G401.6 (cell line): ENCODE data around the gene TTLL10.

Experiments used
- FAIRE-seq: peaks from 2 replicates; lab custom pipeline; 2012; peaks lifted over from hg19 to GRCh38; lab: Jason Lieb, UNC

TTLL10 gene

DNA sequence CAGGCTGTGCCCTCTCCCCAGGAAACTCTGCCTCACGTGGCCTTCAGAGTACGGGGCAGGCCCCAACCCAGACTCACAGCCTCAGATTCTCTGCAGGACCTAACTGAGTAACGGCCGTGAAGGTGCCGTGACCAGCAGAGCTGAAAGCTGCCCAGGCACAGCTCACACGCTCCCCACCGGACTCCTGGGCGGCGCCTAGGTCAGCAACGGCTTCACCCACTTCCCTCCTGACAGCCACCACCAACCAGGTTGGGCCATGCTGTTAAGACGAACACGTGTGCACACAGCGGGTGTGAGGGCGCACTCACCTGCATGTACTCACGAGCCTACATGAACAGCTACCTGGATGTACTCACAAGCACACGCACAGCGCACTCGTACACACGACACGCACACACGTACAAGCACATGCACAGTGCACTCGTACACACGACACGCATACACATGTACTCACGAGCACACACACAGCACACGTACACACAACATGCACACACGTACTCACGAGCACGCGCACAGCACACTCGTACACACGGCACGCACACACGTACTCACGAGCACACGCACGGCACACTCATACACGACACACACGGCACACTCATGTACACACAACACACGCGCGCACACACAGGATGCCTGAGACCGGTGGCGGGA, 49.0 kb downstream of the TTLL10 start:
- no peak for FAIRE-seq

DNA sequence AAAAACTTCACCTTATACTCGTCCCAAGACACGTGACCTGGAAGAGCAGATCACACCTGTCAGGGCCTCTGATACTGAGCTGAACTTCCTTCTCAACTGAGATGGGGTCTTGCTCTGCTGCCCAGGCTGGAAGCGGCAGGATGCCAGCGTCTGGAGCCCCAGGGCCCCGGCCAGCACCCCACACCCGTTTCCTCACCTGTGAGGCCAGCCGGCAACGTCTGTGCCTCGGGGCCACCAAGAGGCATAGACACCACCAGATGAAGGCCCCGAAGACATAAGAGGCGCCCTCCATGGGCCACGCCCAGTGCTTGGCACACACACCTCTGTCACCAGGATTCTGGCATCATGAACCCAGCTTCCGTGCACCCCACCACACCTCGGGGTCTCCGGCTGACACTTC, 49.6 kb downstream of the TTLL10 start:
- FAIRE-seq: no peak

DNA sequence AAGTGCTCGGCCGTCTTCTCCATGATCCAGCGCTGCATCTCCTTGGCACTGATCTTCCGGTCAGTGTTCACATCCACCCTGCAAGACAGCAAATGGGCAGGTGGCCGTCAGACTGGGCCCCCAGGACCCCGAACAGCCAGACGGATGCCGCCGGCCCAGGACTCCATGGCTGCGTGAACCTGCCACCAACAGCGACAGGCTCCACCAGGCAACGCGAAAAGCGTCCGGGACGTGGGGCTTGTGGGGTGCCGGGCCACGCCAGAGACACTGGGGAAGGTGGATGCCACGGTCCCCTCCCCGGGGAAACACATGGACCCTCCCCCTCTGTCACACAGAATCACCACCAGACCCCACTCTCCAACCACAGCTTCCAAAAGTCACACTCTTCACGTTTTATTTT, 50.2 kb downstream of the TTLL10 start:
- FAIRE-seq: no peak

DNA sequence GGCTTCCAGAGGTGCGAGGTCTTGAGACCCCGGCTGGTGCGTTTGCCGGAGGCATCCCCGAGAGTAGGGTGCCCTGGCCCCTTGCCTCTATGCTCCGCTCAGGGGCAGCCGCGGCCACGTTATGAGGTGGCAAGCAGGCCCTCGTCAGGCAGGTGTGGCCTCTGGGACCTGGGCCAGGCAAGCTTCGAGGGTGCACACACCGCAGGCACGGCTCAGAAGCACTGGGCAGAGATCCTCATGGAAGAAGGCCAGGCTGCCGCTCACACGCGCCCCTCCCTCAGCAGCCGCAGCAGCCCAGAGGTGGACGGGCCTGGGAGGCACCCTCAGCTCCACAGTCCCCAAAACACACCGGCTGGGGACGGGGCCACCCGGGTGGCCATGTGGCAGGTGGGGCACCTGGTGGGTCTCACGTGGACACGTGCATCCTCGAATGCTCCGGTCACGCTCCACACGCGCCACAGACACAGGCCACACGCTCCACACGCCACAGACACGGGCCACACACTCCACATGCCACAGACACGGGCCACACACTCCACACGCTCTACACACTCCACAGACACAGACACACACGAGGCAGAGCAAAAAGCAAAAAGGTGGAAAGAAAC, 51.7 kb downstream of the TTLL10 start:
- FAIRE-seq: no peak

DNA sequence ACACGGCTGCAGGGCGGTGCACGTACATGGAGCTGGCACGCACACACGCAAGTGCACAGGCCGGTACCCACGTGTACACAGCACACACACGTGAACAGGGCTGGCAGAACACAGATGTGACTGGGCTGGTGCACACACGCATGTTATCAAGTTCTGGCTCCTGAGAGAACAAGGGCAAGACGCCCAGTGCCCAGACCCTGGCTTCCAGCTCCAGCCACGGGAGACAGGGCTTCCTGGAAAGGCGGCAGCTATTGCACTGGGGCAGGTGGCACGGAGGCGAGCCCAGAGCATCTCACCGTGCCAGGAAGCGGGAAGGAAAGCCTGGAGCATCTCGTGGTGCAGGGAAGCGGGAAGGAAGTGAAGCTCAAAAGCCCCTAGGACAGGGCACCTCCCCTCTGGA, 52.2 kb downstream of the TTLL10 start:
- FAIRE-seq: no peak

DNA sequence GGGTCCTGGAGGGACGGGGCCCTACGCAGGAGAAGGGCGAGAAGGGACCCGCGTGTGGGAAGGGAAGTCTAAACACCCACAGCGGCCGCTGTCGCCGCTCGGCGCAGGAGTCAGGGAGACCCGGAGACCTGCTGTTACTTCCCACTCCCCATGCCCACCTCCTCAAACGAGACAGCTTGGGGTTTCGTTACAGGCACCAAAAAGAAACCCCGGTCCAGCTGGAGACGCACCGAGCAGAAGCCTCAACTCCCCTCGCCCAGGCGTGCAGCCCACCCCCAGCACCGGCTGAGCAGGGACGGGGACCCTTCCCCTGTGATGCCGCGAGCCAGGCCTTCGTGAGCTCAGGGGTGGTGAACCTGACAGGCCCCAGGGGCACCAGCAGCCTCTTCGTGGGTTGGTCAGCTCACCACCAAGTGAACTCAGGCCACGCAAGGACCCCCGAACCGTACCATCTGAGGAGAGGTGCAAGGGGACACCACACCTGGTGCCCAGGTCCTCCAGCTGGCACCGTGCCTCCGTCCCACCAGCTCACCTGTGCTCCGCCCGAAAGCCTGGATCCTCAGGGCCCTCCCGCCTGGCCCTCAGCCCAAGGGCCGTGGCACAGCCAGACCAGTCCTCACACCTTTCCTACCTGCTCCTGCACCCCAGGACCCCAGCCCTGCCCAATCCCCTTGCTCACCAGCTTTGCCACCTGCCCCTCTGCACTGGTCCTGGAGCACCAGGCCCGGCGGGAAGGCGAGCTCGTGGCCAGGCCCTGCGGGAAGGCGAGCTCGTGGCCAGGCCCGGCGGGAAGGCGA, 53.1 kb downstream of the TTLL10 start:
- no peak for FAIRE-seq

DNA sequence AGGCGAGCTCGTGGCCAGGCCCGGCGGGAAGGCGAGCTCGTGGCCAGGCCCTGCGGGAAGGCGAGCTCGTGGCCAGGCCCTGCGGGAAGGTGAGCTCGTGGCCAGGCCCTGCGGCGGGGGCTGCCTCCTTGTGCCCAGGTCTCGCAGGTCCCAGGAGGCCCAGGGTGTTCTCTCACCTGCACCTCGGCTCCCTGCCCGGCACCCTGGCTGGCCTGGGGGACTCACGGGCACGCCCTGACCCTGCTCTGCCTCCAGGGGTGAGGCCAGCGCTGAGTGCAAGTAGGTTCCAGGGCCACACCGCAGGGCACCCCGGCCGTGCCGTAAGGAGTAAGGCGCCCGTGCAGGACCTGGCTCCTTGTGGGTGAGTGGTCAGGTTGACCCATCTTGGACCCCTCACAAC, 53.7 kb downstream of the TTLL10 start:
- no peak for FAIRE-seq

DNA sequence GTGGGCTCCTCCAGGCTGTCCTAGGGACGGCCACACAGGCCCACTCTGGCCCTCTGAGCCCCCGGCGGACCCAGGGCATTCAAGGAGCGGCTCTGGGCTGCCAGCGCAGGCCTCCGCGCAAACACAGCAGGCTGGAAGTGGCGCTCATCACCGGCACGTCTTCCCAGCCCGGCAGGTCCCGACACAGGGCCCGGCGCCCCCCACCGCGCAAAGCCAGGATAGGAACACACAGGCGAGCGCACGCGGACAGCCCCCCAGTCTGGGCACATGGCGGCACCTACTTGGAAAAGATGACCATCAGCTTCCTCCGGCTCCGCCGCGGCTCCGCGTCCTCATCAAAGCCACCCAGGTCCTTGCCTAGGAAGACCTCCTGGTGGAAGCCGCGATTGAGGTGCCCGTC, 54.5 kb downstream of the TTLL10 start:
- no peak for FAIRE-seq

DNA sequence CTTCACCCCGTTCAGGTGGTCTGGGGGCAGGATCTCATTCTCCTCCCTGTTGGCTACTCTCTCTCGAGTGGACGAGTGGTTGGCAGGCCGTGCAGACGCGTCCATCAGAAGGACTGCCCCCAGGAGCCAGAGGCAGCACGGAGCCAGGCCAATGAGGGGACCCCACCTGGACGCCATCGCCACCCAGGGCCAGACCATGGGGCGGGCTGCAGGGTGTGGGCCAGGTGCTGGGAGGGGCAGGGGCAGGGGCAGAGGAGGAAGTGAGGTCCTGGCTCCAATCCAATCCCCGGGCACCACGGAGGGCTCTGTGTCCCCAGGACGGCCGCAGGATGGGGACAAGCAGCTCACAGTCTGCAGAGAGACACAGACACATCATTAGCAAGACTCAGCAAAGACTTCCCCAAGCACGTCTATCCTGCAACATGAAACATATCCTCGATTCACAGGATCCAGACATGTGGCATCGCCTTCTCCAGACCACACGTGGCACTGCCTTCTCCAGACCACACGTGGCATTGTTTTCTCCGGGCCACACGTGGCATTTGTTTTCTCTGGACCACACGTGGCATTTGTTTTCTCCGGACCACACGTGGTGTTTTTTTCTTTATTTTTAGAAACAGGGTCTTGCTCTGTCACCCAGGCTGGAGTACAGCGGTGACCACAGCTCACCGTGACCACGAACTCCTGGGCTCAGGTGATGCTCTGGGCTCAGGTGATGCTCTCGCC, 55.1 kb downstream of the TTLL10 start:
- no peak for FAIRE-seq

DNA sequence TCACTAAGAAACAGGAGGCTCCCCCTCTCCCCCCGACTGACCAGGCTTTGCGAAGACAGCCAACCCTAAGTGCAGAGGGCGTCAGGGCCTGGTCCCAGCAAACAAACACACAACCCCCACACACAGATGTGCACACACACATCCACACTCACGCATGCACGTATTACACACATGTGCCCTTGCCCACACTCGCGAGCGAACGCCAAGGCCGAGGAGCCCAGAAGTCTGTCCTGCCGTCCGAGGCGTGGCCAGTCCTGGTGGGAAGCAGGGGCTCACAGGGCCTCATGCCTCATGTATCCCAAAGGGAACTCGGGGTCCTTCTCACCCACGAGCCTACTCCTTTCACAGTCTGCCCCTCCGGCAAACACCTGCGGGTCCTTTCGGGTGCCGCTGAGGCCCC, 56.1 kb downstream of the TTLL10 start:
- no peak for FAIRE-seq

DNA sequence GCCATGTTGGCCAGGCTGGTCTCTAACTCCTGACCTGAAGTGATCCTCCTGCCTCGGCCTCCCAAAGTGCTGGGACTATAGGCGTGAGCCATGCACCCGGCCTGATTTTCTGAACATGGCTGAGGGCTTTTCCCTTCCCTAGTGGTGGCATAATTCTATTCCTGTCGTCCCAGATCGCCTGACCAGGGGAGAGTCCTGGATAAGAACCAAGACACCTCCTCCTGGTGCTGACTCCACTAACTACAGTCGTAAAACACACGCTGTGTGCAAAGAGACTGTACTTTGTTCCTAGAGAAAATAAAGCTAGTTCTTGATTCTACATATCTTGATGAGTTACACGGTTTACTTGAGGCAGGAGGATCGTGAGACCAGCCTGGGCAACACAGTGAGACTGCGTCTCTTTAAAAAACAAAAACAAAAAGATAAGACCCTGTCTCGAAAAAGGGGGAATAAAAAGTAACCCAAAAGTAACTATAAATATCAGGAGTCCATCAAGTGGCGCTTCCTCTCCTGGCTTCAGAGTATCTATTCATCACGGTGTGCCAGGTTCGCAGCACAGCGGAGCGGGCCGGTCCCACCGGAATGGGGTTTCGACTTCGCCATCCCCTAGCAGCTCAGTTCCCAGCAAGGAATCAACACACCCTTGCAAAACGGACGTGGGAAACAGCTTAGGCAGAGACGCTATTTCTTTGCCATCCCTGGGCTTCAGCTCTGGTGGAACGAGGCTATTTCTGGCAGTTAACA, 57.1 kb downstream of the TTLL10 start:
- FAIRE-seq: no peak

DNA sequence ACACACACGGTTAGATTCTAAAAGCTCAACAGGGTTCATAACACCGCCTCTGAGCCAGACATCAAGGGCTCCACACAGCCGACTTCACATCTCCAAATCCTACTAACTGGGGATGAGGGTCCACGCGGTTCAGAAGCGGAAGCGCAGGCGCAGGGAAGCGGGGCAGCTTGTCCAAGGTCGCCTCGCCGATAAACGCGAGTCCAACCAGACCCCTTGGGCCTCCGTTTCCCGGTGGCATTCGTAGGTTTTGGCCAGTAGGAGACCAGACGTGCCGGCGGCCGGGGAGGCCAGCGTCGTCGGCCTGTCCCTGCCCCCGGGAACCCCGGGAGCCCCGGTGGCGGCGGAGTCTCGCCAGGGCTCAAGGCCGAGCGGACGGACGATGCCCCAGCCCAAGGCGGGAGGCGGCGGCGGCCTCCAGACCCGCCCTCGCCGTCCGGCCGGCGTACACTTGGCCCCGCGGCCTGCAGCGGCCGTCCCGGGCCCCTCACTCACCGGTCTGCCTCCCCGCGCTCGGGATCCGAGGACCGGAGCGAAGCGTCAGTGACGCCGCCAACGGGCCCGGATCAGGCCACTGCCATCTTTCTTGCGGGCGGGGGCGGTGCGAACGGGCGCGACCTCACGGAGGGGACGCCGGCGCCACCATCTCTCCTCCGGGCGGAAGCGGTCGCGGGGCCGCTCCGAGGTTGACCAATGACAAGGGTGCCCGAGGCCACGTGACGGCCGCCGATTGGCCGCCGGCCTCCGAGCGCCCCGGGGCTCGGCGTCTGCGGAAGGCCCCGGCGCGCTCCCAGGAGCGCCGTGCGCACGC, 57.9 kb downstream of the TTLL10 start, which contains the start of gene SDF4:
SDF4 (minus strand) TSS at position 602 of the 808 bp plus-strand sequence. CDS start 3,229 bp downstream, outside the sequence.
- FAIRE-seq: no peak

DNA sequence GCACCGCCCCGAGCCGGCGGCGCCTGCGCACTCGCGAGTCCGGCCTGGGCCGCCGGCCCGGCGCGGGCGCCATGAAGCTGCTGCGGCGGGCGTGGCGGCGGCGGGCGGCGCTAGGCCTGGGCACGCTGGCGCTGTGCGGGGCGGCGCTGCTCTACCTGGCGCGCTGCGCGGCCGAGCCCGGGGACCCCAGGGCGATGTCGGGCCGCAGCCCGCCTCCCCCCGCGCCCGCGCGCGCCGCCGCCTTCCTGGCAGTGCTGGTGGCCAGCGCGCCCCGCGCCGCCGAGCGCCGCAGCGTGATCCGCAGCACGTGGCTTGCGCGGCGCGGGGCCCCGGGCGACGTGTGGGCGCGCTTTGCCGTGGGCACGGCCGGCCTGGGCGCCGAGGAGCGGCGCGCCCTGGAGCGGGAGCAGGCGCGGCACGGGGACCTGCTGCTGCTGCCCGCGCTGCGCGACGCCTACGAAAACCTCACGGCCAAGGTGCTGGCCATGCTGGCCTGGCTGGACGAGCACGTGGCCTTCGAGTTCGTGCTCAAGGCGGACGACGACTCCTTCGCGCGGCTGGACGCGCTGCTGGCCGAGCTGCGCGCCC, 58.6 kb downstream of the TTLL10 start, which contains the start of gene B3GALT6:
B3GALT6 (plus strand) TSS at position 30 of the 588 bp plus-strand sequence; CDS start at position 72, 42 bp downstream.
- no peak for FAIRE-seq

DNA sequence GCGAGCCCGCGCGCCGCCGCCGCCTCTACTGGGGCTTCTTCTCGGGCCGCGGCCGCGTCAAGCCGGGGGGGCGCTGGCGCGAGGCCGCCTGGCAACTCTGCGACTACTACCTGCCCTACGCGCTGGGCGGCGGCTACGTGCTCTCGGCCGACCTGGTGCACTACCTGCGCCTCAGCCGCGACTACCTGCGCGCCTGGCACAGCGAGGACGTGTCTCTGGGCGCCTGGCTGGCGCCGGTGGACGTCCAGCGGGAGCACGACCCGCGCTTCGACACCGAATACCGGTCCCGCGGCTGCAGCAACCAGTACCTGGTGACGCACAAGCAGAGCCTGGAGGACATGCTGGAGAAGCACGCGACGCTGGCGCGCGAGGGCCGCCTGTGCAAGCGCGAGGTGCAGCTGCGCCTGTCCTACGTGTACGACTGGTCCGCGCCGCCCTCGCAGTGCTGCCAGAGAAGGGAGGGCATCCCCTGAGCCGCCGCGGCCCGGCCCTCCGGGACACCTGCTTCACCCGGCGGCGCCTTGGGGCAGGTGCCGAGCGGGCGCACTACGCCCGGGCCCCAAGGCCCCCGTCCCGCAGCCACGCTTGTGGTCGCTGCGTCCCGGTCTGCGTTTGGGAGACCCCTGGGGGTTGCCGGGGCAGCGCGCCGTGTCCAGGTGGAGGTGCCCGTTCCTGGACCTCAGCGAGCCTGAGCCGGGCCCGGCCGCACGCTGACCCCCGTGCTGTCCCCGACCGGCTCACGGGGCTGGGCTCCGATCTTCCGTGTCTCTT, 59.3 kb downstream of the TTLL10 start:
- FAIRE-seq: no peak

DNA sequence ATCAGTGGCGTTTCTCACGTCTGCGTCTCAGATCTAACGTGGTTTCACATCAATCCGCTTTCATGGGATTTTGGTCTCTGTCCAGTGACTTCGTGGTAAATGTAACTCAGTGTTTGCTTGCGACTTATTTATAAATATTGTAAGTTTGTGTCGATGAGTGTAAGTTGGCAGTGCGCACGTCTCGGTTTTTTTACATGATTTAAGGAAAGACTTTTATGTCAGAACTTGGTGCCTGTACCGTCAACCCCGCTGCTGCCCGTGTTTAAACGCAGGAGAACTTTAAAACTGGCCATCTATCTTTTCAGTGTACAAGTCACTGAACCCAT, 59.9 kb downstream of the TTLL10 start:
- no peak for FAIRE-seq

DNA sequence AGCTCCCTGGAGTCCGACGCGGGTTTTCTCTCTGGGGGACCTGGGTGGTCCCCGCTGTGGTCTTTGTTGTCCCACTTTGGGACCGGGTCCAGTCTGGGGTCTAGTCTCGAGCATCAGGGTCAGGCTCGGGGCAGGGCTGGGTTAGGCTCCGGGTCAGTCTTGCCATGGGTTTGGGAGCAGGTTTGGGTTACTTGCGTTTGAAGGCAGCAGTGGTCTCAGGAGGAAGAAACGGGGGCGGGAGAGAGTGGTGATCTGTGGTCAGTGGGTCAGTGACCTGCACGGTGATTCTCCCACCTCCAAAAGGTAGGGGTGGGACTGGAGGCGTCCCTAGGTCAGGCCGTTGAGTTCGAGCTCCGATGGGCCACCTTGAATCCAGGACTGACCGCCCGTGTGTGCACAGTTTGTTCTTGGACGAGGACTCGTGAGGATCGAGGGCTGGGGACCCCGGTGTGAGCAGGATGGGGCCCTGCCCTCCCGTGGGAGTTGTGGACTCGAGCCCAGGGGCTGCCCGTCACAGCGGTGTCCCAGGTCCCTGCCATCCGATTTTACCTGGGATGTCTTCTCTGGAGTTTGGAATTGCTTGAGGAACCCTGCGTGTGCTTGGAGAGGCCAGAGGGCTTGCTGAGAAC, 60.6 kb downstream of the TTLL10 start:
- no peak for FAIRE-seq

DNA sequence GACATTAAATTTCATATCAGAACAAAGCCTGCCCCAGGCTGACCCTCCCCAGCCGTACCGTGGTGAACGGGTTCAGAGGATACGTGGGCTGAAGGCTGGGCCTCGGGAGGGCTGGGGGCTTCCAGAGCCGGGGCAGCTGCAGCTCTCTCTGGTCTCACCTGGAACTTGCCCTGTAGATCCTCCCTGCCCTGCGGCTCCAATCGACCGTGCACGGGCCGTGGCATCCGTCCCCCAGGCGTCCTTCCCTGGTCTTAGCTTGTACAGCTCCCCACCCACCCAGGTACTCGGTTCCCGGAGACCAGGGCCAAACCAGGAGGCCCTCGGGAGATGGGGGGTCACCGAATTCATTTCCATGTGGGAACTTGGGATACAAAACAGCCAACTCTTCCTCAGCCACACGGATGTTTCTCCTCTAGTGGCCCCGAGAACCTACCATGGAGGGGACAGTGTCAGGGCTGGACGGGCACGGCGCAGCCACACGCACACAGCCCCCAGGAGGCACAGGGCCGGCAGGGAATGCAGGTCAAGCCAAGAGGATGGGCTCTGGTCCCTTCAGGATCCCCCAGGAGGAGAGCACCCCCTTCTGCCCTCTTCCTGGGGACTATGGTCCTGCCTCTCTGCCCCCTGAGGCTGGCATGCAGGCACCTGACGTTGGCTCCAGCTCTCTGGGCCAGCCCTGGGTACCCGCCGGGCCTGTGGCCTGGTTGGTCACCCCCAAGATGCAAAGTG, 61.5 kb downstream of the TTLL10 start:
- FAIRE-seq: no peak

DNA sequence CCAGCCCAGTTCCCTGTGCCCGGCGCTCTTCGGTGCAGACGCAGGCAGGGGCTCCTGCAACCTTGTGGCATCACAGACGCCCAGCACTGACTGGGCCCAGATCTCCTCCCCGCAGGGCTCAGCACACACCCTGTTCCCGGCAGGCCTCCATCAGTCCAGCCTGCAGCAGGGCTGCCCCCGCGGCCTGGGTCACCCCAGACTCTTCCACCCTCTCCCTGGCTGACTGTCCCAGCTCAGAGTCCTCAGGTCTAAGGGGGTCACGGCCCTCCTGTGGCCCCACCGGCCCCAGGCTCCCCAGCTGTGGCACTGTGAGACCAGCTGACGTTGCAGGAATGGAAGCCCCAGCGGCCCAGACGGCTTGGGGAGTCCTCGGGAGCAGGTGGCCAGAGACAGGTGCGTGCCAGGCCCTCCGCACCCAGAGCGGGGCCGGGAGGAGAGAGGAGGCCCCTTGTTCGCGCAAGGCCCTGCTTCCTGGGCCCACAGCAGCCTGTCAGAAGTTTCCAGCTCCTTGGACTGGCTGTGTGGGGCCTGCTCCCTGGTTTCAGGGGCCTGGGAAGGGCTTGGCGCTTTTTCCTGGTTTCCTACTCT, 62.6 kb downstream of the TTLL10 start:
- no peak for FAIRE-seq
